Activated CD8-positive, alpha-beta memory T cell treated with anti-CD3 and anti-CD28 coated beads, Interleukin-2, amount 50 U/mL, for 48 hours (primary cell): ENCODE measurements around the gene PLD4.

Experiments
- DNase-seq: peaks from one replicate; pipeline ENCODE4 v3.0.0-alpha.2; 2020

PLD4 gene

DNA sequence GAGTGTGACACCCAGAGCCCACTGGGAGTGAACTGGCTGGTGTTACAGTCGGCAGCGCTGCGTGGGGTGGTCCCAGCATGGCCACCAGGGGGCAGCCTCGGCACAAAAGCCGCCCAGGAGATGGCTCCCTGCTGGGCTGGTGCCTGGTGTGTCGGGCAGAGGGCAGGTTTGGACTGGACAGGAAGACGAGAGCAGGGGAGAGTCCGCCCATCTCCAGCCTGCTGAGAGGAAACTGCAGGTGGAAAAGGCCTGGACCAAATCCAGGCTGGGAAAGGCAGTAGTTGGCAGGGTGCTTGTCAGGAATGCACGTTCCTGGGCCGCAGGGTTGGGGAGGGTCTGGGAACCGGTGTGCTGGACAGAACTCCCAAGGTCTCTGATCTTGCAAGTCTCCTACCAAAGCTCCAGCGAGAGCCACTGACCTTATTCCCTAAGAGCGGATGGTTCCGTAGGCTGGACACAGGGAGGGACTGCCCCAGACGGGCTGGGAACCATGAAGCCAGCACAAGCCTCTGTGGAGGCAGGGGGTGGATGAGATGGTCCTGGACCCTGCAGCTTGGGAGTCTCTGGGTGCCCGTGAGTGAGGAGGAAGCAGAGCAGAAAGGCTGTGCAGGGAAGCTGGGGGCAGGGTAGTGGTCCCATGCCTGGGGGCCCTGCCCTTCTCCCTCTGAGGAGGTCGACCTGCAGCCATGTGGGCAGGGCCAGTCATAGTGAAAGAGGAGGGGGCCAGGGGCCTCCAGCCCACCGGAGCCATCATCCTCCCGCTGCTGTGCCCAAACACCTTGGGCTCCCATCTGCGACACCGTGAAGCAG lies 51.7 kb downstream of the PLD4 start:
- peak; percentile 98 for DNase-seq

DNA sequence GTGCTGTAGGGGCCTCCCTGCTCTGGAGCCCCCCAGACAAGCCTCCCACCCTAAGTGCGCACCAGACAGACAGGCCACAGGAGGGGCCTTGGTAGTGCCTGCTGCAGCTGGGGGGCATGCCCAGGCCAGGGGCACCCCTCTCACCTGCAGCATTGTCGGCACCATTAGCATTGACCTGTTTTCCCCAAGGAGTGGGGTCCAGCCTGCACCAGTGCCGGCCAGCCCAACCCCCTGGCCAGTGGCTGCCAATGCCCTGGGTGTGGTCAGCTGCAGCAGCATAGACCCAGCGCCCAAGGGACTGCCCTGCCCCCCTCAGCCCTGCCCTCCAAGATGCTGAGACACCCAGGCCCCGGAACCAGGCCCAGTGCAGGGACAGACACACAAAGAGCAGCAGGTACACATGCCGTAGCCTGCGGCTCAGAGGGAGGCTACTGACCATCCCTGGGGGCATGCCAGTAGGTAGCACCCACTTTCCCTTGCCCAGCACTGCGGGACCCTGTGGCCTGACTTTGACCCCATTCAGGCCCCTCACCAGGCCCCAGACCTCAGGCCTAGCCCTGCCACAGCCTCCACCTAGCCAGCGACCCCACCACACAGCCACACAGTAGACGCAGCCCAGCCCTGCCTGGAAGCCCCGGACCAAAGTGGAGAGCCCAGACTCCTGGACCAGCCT lies 52.5 kb downstream of the PLD4 start:
- DNase-seq: no peak

DNA sequence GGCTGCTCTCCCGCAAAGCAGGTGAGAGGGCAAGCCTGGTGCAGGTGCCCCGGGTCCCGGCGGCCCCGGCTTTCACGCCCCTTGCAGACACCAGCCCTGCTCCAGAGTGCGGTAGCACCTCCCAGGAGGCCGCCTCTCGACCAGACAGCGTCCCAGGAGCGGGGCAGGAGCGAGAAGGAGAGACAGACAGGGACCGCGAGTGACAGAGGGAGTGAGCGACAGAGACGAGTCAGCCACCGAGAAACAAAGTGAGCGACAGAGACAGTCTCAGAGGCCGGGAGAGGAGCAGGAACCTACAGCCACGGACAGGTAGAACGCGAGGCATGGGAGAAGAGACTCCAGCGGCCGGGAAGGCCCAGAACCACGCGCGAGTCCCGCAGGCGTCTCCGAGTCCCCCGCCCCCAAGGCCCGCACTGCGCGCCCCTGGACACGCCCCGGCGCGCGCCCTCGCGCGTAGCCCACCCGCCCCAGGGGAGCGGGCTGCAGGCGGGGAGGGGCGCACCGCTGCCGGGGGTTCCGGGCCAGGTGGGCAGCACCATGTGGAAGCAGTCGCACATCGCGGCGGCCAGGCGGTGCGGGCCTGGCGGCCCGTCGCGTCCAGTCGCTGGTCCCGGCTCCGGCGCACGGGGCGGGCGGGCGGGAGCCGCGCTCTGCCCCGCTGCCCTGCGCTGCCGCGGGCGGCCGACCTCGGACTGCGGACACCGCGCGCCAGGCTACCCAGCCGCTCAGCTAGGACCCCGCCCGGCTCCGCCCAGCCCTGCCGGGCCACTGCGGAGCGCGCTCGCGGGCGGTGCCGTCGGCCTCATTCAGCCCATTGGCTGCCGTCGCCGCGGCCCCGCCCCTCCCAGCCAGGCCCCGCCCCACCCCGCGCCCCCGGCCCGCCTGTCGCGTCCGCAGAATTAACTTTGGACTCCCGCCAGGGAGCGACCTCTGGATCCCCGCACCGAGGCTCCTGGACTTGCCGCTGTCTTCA lies 53.3 kb downstream of the PLD4 start, which contains the start of gene AHNAK2:
AHNAK2 (minus strand) TSS at position 694 of the 973 bp plus-strand sequence; CDS start at position 557, 137 bp downstream.
- peak; percentile 80 for DNase-seq

GRCh38 chr14:104978746-104979691 lies 54.3 kb downstream of the PLD4 start:
- DNase-seq: no peak

DNA sequence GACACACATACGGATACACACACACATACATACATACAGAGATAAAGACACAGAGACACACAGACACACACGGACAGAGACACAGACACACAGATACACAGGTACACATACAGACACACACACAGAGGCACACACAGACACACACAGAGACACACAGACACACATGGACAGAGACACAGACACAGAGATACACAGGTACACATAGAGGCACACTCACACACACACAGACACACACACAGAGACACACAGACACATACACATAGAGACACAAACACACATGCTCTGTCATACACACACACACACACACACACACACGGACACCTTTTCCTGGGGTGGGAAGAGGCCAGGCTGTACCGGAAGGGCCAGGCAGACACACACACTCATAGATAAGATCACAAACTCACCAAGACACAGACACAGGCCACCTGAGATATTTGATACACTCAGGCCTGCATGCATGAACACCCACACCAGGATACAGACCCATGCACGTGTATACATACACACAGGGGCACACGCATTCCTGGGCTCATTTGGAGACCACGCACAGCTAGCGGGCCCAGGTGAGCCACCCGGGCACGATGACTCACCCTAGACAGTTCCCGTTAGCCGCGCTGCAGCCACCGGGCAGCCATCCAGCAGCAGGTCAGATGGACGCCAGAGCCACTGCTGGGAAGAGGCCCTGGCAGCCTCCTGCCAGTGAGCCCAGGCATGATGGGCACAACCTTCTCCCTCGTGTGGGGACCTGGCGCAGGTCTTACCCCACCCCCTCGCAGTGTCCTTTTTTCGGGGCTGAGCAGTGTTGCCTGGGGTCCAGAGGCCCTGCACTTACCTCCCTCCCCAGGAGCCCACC lies 55.3 kb downstream of the PLD4 start:
- DNase-seq: no peak

GRCh38 chr14:104980611-104981531 lies 56.2 kb downstream of the PLD4 start:
- DNase-seq: no peak

- DNase-seq: peak; percentile 48
Observed at GRCh38 chr14:104981699-104982541, 57.2 kb downstream of the PLD4 start.

GRCh38 chr14:104982548-104983230 lies 58.0 kb downstream of the PLD4 start:
- peak; percentile 44 for DNase-seq
